ENCODE results near the gene FOXK2. TPM values are rescaled to one million over a fixed set of nuclear protein-coding genes. Genes with fewer than 3 reads are reported as not detected.
"Not testable (repeated sequence)": the region's sequence is repeated elsewhere in the genome, so short reads cannot be mapped to it uniquely, and the experiment has no call there.

Gene FOXK2
- total RNA-seq, 2 experiments from 2014 or later = 58.1 to 75.4 TPM

GRCh38 chr17:82567286-82567685, 47.8 kb downstream of the FOXK2 start:
- no peaks in the 10 kb centered on the region for H3K27me3 Mint-ChIP-seq
- peaks cover 30% of the 10 kb centered on the region for H3K36me3 Mint-ChIP-seq (ENCODE audit: low read depth)
- ChIA-PET POLR2A (interaction anchor here (0.6 kb wide), 1 partner anchor 200 kb away, joined by 6 read pairs; no protein-coding TSS in a partner anchor), CTCF (interaction anchor here (0.6 kb wide), 1 partner anchor 14 kb away, joined by 3 read pairs; no protein-coding TSS in a partner anchor)
- no peak for DNase-seq
- no peak for ATAC-seq
- no peaks in the 10 kb centered on the region for H3K9me3 Mint-ChIP-seq (ENCODE audit: low read depth)
- peaks cover 2% of the 10 kb centered on the region for H3K4me1 Mint-ChIP-seq
- intact Hi-C loops (cut with DNase I, micrococcal nuclease) = no loop called here
- H3K27ac Mint-ChIP-seq = no peak overlapping the region
- H3K4me3 Mint-ChIP-seq = no peak overlapping the region

DNA sequence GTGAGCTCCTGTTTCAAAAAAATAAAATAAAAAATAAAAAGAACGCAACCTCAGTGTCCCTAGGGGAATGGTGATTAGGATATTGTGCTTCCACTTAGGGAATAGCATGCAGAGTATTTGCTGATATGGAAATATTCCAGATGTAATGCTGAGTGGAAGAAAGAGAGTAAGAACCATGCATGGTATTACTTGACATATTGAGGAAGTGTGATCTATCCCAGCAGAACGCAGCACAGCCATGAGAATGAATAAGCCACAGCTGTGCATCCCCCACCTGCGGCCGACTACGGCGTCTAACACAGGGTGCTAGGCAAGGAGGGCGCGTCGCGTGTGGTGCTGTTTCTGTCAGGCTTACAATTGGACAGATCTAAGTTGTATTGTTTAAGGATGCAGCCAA, 49.5 kb downstream of the FOXK2 start:
- H3K4me1 Mint-ChIP-seq = no peaks in the 10 kb centered on the region
- DNase-seq = no peak
- peaks cover 40% of the 10 kb centered on the region for H3K36me3 Mint-ChIP-seq (ENCODE audit: low read depth)
- no peak overlapping the region for H3K27ac Mint-ChIP-seq
- no peak overlapping the region for H3K4me3 Mint-ChIP-seq
- H3K9me3 Mint-ChIP-seq (ENCODE audit: low read depth) = no peaks in the 10 kb centered on the region
- CTCF ChIA-PET = no interaction called here
- ATAC-seq = no peak
- intact Hi-C loops (cut with DNase I, micrococcal nuclease) = no loop called here
- H3K27me3 Mint-ChIP-seq = no peaks in the 10 kb centered on the region
- POLR2A ChIA-PET = no interaction called here

DNA sequence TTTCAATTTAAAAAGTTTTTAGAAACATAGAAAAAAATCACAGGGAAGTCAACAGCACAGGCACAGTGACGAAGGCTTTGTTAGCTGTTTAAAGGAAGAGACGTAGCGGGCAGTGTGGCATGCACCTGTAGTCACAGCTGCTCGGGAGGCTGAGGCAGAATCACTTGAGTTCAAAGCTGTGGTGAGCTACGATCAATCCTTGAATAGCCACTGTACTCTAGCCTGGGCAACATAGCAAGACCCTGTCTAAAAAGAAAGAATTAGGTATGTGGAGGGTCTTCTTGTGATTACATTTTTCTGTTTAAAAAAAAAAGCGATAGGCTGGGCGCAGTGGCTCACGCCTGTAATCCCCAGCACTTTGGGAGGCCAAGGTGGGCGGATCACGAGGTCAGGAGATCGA, 50.1 kb downstream of the FOXK2 start:
- H3K4me1 Mint-ChIP-seq = no peaks in the 10 kb centered on the region
- ATAC-seq (no peak), DNase-seq (no peak)
- peaks cover 42% of the 10 kb centered on the region for H3K36me3 Mint-ChIP-seq (ENCODE audit: low read depth)
- H3K27ac Mint-ChIP-seq = no peak overlapping the region
- POLR2A ChIA-PET = interaction anchor here (0.6 kb wide), 2 partner anchors 27 to 50 kb away, joined by 3 to 4 read pairs; no protein-coding TSS in a partner anchor
- no peak overlapping the region for H3K4me3 Mint-ChIP-seq
- intact Hi-C loops (cut with DNase I, micrococcal nuclease) = no loop called here
- H3K9me3 Mint-ChIP-seq (ENCODE audit: low read depth) = no peaks in the 10 kb centered on the region
- H3K27me3 Mint-ChIP-seq = no peaks in the 10 kb centered on the region
- CTCF ChIA-PET = interaction anchor here (1.0 kb wide), 1 partner anchor 10 kb away, joined by 4 read pairs; no protein-coding TSS in a partner anchor

GRCh38 chr17:82570277-82570676, 50.7 kb downstream of the FOXK2 start:
- CTCF ChIA-PET = interaction anchor here (0.7 to 1.0 kb wide), 2 partner anchors 9 to 15 kb away, joined by 3 to 4 read pairs; no protein-coding TSS in a partner anchor
- POLR2A ChIA-PET = interaction anchor here (0.6 kb wide), 1 partner anchor 49 kb away, joined by 4 read pairs; no protein-coding TSS in a partner anchor
- intact Hi-C loops (cut with DNase I, micrococcal nuclease) = no loop called here
- Mint-ChIP-seq H3K9me3 (ENCODE audit: low read depth) (no peaks in the 10 kb centered on the region), H3K36me3 (ENCODE audit: low read depth) (peaks cover 42% of the 10 kb centered on the region), H3K27me3 (no peaks in the 10 kb centered on the region), H3K27ac (no peak overlapping the region), H3K4me1 (no peaks in the 10 kb centered on the region), H3K4me3 (no peak overlapping the region)
- ATAC-seq = no peak
- DNase-seq = no peak

GRCh38 chr17:82571855-82572254, 52.3 kb downstream of the FOXK2 start:
- H3K4me1 Mint-ChIP-seq = no peaks in the 10 kb centered on the region
- no peaks in the 10 kb centered on the region for H3K27me3 Mint-ChIP-seq
- ChIA-PET CTCF (no interaction called here), POLR2A (no interaction called here)
- no peak overlapping the region for H3K4me3 Mint-ChIP-seq
- no peak for ATAC-seq
- H3K9me3 Mint-ChIP-seq (ENCODE audit: low read depth) = no peaks in the 10 kb centered on the region
- H3K36me3 Mint-ChIP-seq (ENCODE audit: low read depth) = peaks cover 37% of the 10 kb centered on the region
- no peak for DNase-seq
- intact Hi-C loops (cut with DNase I, micrococcal nuclease) = no loop called here
- peak overlapping the region; percentile 5 for H3K27ac Mint-ChIP-seq

DNA sequence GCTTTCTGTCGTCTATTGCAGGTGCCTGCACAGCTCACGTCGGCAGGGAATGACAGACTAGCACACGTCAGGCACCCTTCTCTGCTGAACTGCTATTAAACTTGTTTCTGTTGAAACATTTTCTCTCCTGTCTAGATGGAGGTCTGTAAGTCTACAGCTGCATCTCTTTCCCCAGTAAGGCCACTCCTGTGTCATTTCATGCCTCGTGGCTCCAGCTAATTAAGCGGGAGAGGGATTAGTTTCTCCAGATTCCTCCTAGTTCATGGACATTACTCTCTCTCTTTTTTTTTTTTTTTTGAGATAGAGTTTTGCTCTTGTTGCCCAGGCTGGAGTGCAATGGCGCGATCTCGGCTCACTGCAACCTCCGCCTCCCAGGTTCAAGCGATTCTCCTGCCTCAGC, 54.5 kb downstream of the FOXK2 start:
- Mint-ChIP-seq H3K4me1 (no peaks in the 10 kb centered on the region), H3K9me3 (ENCODE audit: low read depth) (no peaks in the 10 kb centered on the region), H3K4me3 (no peak overlapping the region), H3K36me3 (ENCODE audit: low read depth) (peaks cover 32% of the 10 kb centered on the region), H3K27me3 (no peaks in the 10 kb centered on the region), H3K27ac (no peak overlapping the region)
- ATAC-seq (no peak), DNase-seq (no peak)
- POLR2A ChIA-PET = no interaction called here
- intact Hi-C loops (cut with DNase I, micrococcal nuclease) = no loop called here
- CTCF ChIA-PET = no interaction called here

- H3K27ac Mint-ChIP-seq; H3K4me3 Mint-ChIP-seq; H3K4me1 Mint-ChIP-seq; intact Hi-C loops (cut with DNase I, micrococcal nuclease); H3K27me3 Mint-ChIP-seq; POLR2A ChIA-PET; ATAC-seq; CTCF ChIA-PET; DNase-seq; H3K9me3 Mint-ChIP-seq (ENCODE audit: low read depth): not testable (repeated sequence)
- H3K36me3 Mint-ChIP-seq (ENCODE audit: low read depth) = peaks cover 29% of the 10 kb centered on the region
Observed at GRCh38 chr17:82575581-82576221, 56.2 kb downstream of the FOXK2 start.

- H3K4me1 Mint-ChIP-seq = no peaks in the 10 kb centered on the region
- no peak overlapping the region for H3K4me3 Mint-ChIP-seq
- H3K27me3 Mint-ChIP-seq = no peaks in the 10 kb centered on the region
- POLR2A ChIA-PET = no interaction called here
- no peak for DNase-seq
- intact Hi-C loops (cut with DNase I, micrococcal nuclease) = no loop called here
- CTCF ChIA-PET = interaction anchor here (1.0 kb wide), 1 partner anchor 23 kb away, joined by 4 read pairs; no protein-coding TSS in a partner anchor
- no peak overlapping the region for H3K27ac Mint-ChIP-seq
- no peaks in the 10 kb centered on the region for H3K9me3 Mint-ChIP-seq (ENCODE audit: low read depth)
- H3K36me3 Mint-ChIP-seq (ENCODE audit: low read depth) = peaks cover 23% of the 10 kb centered on the region
- no peak for ATAC-seq
Observed at GRCh38 chr17:82577300-82577699, 57.8 kb downstream of the FOXK2 start.

DNA sequence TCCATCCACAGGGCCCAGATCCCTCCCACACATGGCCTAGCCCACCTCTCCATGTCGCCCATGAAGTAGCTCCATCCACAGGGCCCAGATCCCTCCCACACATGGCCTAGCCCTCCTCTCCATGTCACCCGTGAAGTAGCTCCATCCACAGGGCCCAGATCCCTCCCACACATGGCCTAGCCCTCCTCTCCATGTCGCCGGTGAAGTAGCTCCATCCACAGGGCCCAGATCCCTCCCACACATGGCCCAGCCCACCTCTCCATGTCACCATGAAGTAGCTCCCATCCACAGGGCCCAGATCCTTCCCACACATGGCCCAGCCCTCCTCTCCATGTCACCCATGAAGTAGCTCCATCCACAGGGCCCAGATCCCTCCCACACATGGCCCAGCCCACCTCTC, 60.4 kb downstream of the FOXK2 start:
- POLR2A ChIA-PET, H3K27ac Mint-ChIP-seq: not testable (repeated sequence)
- CTCF ChIA-PET = interaction anchor here (0.6 to 1.4 kb wide), 2 partner anchors 10 to 230 kb away, joined by 3 to 4 read pairs; no protein-coding TSS in a partner anchor

DNA sequence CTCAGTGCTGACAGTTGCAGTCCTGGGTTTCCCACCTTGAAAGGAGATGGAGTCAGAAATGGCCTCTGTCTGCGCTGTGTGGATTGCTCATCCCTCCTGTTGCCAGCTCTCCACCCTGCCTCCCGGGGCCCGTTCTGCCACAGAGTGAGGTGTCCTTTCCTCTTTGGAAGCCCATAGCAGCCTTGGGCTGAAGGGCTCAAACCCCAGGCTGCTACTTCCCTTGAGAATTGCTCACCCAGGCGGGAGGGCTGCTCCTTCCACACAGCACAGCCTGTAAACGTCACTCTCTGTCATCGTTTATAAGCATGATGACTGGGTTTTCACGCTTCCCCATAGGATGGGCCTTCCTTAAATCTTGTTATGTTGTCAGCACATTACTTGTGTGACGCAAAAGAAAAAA, 62.7 kb downstream of the FOXK2 start:
- ATAC-seq (no peak), DNase-seq (no peak)
- Mint-ChIP-seq H3K4me3 (no peak overlapping the region), H3K36me3 (ENCODE audit: low read depth) (peaks cover 20% of the 10 kb centered on the region), H3K27me3 (no peaks in the 10 kb centered on the region), H3K9me3 (ENCODE audit: low read depth) (no peaks in the 10 kb centered on the region), H3K4me1 (peaks cover 7% of the 10 kb centered on the region), H3K27ac (no peak overlapping the region)
- intact Hi-C loops (cut with DNase I, micrococcal nuclease) = no loop called here
- ChIA-PET CTCF (no interaction called here), POLR2A (no interaction called here)

More for the DNA sequence above, 60.4 kb downstream of the FOXK2 start:
- ATAC-seq; H3K9me3 Mint-ChIP-seq (ENCODE audit: low read depth); DNase-seq; intact Hi-C loops (cut with DNase I, micrococcal nuclease); H3K27me3 Mint-ChIP-seq; H3K4me1 Mint-ChIP-seq; H3K4me3 Mint-ChIP-seq: not testable (repeated sequence)
- H3K36me3 Mint-ChIP-seq (ENCODE audit: low read depth) = peaks cover 16% of the 10 kb centered on the region

GRCh38 chr17:82582709-82583108, 63.2 kb downstream of the FOXK2 start:
- no peaks in the 10 kb centered on the region for H3K9me3 Mint-ChIP-seq (ENCODE audit: low read depth)
- no peaks in the 10 kb centered on the region for H3K27me3 Mint-ChIP-seq
- H3K36me3 Mint-ChIP-seq (ENCODE audit: low read depth) = peaks cover 25% of the 10 kb centered on the region
- no peak for DNase-seq
- no peak overlapping the region for H3K27ac Mint-ChIP-seq
- ChIA-PET CTCF (interaction anchor here (0.6 kb wide), 1 partner anchor 234 kb away, joined by 3 read pairs; no protein-coding TSS in a partner anchor), POLR2A (no interaction called here)
- ATAC-seq = no peak
- H3K4me1 Mint-ChIP-seq = peaks cover 11% of the 10 kb centered on the region
- H3K4me3 Mint-ChIP-seq = no peak overlapping the region
- intact Hi-C loops (cut with DNase I, micrococcal nuclease) = no loop called here

DNA sequence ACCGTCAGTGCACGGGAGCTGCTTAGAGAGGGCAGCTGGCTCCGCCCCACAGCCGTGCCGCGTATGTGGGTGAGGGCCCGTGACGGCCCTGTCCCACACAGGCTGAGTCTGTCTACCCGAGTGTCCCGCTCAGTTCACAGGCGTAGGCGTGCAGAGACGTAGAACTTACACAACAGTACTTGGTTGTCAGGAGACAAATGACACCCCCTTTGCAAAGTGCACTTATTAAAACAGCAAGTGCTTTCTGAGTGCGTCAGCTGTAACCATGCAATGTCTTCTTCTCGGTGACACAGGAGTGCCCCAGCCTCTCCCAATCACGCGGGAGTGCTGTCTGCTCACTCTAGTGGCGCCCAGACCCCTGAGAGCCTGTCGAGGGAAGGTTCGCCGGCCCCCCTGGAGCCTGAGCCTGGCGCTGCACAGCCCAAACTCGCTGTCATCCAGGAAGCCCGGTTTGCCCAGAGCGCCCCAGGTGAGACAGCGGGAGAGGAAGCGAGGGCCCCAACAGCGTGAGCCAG, 64.2 kb downstream of the FOXK2 start:
- H3K4me1 Mint-ChIP-seq = peaks cover 16% of the 10 kb centered on the region
- H3K4me3 Mint-ChIP-seq = no peak overlapping the region
- no peaks in the 10 kb centered on the region for H3K27me3 Mint-ChIP-seq
- no peak overlapping the region for H3K27ac Mint-ChIP-seq
- intact Hi-C loops (cut with DNase I, micrococcal nuclease) = no loop called here
- CTCF ChIA-PET = no interaction called here
- H3K9me3 Mint-ChIP-seq (ENCODE audit: low read depth) = no peaks in the 10 kb centered on the region
- peak; percentile 57 for DNase-seq
- H3K36me3 Mint-ChIP-seq (ENCODE audit: low read depth) = peaks cover 28% of the 10 kb centered on the region
- ATAC-seq = peak; percentile 82
- POLR2A ChIA-PET = no interaction called here
